Gastroesophageal sphincter (tissue), 4 donors: ENCODE data around the gene TMEM201. TPM values are rescaled to one million over a fixed set of nuclear protein-coding genes. Genes with fewer than 3 reads are reported as not detected.

Source experiments
- ATAC-seq: fragments of 150-250 bp; one replicate; pipeline ENCODE4 v1.9.1; 2016; ENCODE audit warnings: mild to moderate bottlenecking, moderate library complexity
- H3K27ac ChIP-seq, 4 donors: fragments of 200-600 bp; sonication (generic) in 3 of 4; 1 replicate in 3 of 4; 2 replicates in 1 of 4; pipeline ENCODE4 v1.5.1; 2016 to 2019
- H3K27me3 ChIP-seq: fragments of 200-600 bp; sonication (generic); one replicate; pipeline ENCODE4 v1.5.1; 2019
- H3K36me3 ChIP-seq, 2 donors: fragments of 200-600 bp; sonication (generic); one replicate each; pipeline ENCODE4 v1.5.1; 2019; ENCODE audit warnings: control low read depth in 1 of 2
- H3K4me1 ChIP-seq, 3 donors: fragments of 200-600 bp; sonication (generic); 1 replicate in 2 of 3; 2 replicates in 1 of 3; pipeline ENCODE4 v1.5.1; 2016 to 2019; ENCODE audit warnings: control low read depth in 2 of 3
- H3K4me3 ChIP-seq, 2 donors: fragments of 200-600 bp; sonication (generic); one replicate each; pipeline ENCODE4 v1.5.1; 2019; ENCODE audit warnings: mild to moderate bottlenecking in 1 of 2, moderate library complexity in 1 of 2
- H3K9me3 ChIP-seq, 3 donors: fragments of 200-600 bp; sonication (generic); one replicate each; pipeline ENCODE4 v1.5.1; 2017 to 2019; ENCODE audit warnings: control low read depth in 2 of 3
- EP300 ChIP-seq: sonication (generic); formaldehyde crosslinking; IDR thresholded peaks from one replicate; pipeline ENCODE4 v1.6.1; 2017; ENCODE audit warnings: antibody characterized with exemption, mild to moderate bottlenecking
- POLR2A ChIP-seq, 2 donors: fragments of 450-650 bp; IDR thresholded peaks; one replicate each; pipeline ENCODE4 v1.6.1; 2017; ENCODE audit warnings: antibody characterized with exemption in 2 of 2, mild to moderate bottlenecking in 2 of 2, moderate library complexity in 1 of 2
- POLR2AphosphoS5 ChIP-seq: sonication (generic); formaldehyde crosslinking; IDR thresholded peaks from one replicate; pipeline ENCODE4 v1.6.1; 2017; ENCODE audit warnings: antibody characterized with exemption
- WGBS, 2 donors: methylation state at CpG; one replicate each; pipeline ENCODE4 v1.1.5; 2018; ENCODE audit warnings: low coverage in 1 of 2; 5-methylcytosine and 5-hydroxymethylcytosine counted together
- total RNA-seq, 4 donors: library from RNA; depleted of rRNA; stranded (reverse); fragments of >200 nt; gene quantifications; one replicate each; pipeline ENCODE4 v1.1.0, GENCODE V29; 2016
- TF ChIP-seq, protein P1 (sequence below), 4 experiments: fragments of 200-600 bp in 2 of 4; fragments of 450-650 bp in 2 of 4; sonication (generic) in 1 of 4; IDR thresholded peaks; one replicate each; pipeline ENCODE4 v1.5.1; 2017 to 2019; ENCODE audit warnings: antibody characterized with exemption in 4 of 4, mild to moderate bottlenecking in 2 of 4, moderate library complexity in 2 of 4

The TMEM201 gene
- total RNA-seq, 4 donors from 2014 or later, result 4.4 to 9.3 (median 5.5) TPM

DNA sequence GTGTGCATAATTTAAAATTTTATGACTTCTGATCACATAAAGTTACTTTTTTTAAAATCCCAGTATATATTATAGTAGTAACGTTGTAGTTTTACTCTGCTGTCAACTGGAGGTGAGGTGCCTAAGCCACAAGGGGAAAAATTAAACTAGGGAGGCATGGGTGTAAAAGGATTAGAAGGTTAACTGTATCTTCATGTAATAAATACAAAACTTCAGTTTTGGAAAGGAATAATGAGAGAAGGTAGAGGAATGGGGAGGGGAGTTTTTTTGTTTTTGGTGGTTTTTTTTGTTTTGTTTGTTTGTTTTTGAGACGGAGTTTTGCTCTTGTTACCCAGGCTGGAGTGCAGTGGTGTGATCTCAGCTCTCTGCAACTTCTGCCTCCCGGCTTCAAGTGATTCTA is 43.8 kb upstream of the TMEM201 start:
- Histone ChIP-seq H3K4me3 (no peak overlapping the region), H3K27ac (no peak overlapping the region), H3K9me3 (no peaks in the 10 kb centered on the region), H3K4me1 (peaks cover 0 to 74% (median 10%) of the 10 kb centered on the region in 3 donors), H3K36me3 (no peaks in the 10 kb centered on the region), H3K27me3 (no peaks in the 10 kb centered on the region)
- no peak for TF ChIP-seq POLR2AphosphoS5
- TF ChIP-seq POLR2A (IDR thresholded peaks at IDR 0.05), result no peak
- TF ChIP-seq, protein P1, sequence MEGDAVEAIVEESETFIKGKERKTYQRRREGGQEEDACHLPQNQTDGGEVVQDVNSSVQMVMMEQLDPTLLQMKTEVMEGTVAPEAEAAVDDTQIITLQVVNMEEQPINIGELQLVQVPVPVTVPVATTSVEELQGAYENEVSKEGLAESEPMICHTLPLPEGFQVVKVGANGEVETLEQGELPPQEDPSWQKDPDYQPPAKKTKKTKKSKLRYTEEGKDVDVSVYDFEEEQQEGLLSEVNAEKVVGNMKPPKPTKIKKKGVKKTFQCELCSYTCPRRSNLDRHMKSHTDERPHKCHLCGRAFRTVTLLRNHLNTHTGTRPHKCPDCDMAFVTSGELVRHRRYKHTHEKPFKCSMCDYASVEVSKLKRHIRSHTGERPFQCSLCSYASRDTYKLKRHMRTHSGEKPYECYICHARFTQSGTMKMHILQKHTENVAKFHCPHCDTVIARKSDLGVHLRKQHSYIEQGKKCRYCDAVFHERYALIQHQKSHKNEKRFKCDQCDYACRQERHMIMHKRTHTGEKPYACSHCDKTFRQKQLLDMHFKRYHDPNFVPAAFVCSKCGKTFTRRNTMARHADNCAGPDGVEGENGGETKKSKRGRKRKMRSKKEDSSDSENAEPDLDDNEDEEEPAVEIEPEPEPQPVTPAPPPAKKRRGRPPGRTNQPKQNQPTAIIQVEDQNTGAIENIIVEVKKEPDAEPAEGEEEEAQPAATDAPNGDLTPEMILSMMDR (IDR thresholded peaks at IDR 0.05), result no peak
- TF ChIP-seq EP300, result no peak
- ATAC-seq, result no peak
- 62 to 75% methylated on average over 3 of the region's 3 CpGs for whole genome bisulfite sequencing, 2 donors

DNA sequence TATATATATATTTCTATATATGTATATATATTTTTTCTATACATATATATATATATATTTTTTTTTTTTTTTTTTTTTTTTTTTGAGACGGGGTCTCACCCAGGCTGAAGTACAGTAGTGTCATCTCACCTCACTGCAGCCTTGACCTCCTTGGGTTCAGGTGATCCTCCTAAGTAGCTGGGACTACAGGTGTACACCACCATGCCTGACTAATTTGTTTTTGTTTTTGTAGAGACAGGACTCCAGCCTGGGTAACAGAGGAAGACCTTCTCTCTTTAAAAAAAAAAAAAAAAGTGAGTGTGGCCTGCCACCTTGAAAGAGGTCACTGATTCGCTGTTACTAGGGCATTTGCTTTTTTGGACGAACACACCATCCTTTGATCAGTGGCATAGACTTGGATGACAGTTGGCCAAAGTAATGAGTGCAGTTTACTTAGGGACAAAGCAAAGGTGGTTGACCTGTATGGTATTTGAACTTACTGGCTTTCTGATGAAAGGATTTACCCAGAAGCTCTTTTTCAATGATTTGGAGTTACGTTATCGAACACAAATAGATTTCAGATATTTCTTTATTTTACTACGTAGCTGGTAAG is 38.7 kb upstream of the TMEM201 start:
- no peak for ATAC-seq
- WGBS, 2 donors, result 85 to 98% methylated on average over 5 of the region's 6 CpGs
- no peak for TF ChIP-seq POLR2AphosphoS5
- TF ChIP-seq EP300, result no peak
- TF ChIP-seq, protein P1 (IDR thresholded peaks at IDR 0.05), result no peak
- no peak for TF ChIP-seq POLR2A (IDR thresholded peaks at IDR 0.05)

DNA sequence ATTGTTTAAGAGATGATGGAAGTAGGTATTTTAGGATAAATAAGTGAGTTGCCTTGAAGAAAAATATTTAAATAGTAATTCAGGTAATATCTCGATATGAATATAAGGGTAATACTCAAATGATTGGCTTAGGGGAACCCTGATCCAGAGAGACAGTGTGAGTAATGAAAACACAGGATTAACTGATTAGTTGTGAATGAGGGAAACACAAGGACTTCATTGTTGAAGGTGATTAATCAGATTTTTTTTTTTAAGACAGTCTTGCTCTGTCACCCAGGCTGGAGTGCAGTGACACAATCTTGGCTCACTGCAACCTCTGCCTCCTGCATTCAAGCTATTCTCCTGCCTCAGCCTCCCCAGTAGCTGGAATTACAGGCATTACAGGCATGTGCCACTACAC is 36.7 kb upstream of the TMEM201 start:
- no peak for ATAC-seq
- Histone ChIP-seq H3K4me1 (peaks cover 0 to 47% (median 0%) of the 10 kb centered on the region in 3 donors), H3K27me3 (no peaks in the 10 kb centered on the region), H3K9me3 (no peaks in the 10 kb centered on the region), H3K4me3 (no peak overlapping the region), H3K27ac (no peak overlapping the region), H3K36me3 (peaks cover 0 to 26% of the 10 kb centered on the region in 2 donors)
- TF ChIP-seq POLR2AphosphoS5 (no peak), POLR2A (IDR thresholded peaks at IDR 0.05) (no peak), EP300 (no peak)
- TF ChIP-seq, protein P1 (IDR thresholded peaks at IDR 0.05), result no peak
- 41 to 80% methylated on average over 1 of the region's 1 CpG for WGBS, 2 donors

More for the DNA sequence above, 38.7 kb upstream of the TMEM201 start:
- H3K27me3 ChIP-seq, result no peaks in the 10 kb centered on the region
- peaks cover 0 to 12% of the 10 kb centered on the region in 2 donors for H3K36me3 ChIP-seq
- H3K4me1 ChIP-seq, result peaks cover 0 to 41% (median 0%) of the 10 kb centered on the region in 3 donors
- H3K27ac ChIP-seq, result no peak overlapping the region
- H3K9me3 ChIP-seq, result no peaks in the 10 kb centered on the region
- no peak overlapping the region for H3K4me3 ChIP-seq

DNA sequence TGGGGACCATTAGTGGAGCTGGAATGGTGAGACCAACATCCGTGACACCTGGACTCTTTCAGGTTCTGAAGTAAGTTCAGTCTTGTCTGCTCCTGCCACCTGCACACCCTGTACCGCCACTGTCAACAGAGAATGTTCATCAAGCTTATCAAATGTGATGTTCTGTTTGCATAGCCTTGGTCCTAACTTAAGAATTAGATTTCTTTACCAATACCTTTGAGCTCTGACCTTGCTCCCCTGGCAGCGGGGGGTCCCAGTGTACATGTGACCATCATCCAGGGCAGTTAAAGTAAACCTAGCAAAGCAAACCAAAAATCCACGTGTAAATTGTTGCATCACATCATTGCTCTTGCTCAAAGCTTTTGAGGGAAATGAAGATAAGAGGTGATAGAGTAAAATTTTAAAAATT is 35.0 kb upstream of the TMEM201 start:
- Histone ChIP-seq H3K4me3 (no peak overlapping the region), H3K9me3 (no peaks in the 10 kb centered on the region), H3K36me3 (peaks cover 0 to 27% of the 10 kb centered on the region in 2 donors), H3K27me3 (no peaks in the 10 kb centered on the region), H3K4me1 (peaks cover 0 to 48% (median 4%) of the 10 kb centered on the region in 3 donors), H3K27ac (no peak overlapping the region)
- WGBS, 2 donors, result 83 to 91% methylated on average over 2 to 4 of the region's 4 CpGs
- no peak for ATAC-seq
- no peak for TF ChIP-seq POLR2A (IDR thresholded peaks at IDR 0.05)
- no peak for TF ChIP-seq POLR2AphosphoS5
- TF ChIP-seq, protein P1 (IDR thresholded peaks at IDR 0.05), result no peak
- TF ChIP-seq EP300, result no peak

DNA sequence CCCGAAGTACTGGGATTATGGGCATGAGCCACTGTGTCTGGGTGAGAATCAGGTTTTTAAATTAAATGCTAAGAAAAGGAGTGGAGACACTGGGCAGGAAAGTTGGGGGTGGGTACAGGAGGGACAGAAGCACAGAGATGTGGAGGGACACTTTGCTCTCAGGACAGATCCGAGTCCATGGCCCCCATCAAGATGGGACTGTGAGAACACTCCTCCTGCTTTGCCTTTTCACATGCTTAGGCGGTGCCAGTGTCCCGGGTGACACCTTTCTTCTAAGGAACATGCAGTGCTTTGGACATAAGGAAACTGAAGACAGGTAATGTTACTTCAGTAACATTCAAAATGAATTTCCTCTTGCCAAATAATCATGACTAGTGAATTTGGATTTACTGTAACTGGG is 32.8 kb upstream of the TMEM201 start:
- ATAC-seq, result peak; percentile 30
- 82 to 90% methylated on average over 3 of the region's 4 CpGs for WGBS, 2 donors
- no peak overlapping the region for H3K4me3 ChIP-seq
- no peaks in the 10 kb centered on the region for H3K27me3 ChIP-seq
- no peaks in the 10 kb centered on the region for H3K9me3 ChIP-seq
- peak overlapping the region; percentile 55 to 85 (median 80) for H3K27ac ChIP-seq
- TF ChIP-seq POLR2AphosphoS5 (peak; percentile 9), EP300 (no peak), POLR2A (IDR thresholded peaks at IDR 0.05) (no peak)
- TF ChIP-seq, protein P1 (IDR thresholded peaks at IDR 0.05), result no peak
- H3K36me3 ChIP-seq, result peaks cover 0 to 27% of the 10 kb centered on the region in 2 donors
- H3K4me1 ChIP-seq, result peaks cover 3 to 67% (median 11%) of the 10 kb centered on the region in 3 donors
